Measurements from ENCODE around the gene HSPG2.
"Not testable (repeated sequence)": the region's sequence is repeated elsewhere in the genome, so short reads cannot be mapped to it uniquely, and the experiment has no call there.

Gene HSPG2

GRCh38 chr1:21910558-21911204, 26.4 kb downstream of the HSPG2 start:
- Histone ChIP-seq H3K79me2 (ENCODE audit: insufficient read depth, low read depth) (no peaks in the 10 kb centered on the region), H3K9ac (no peak overlapping the region), H3K27ac (no peak overlapping the region), H3K27me3 (ENCODE audit: insufficient read depth, low read depth) (0 out of 2 replicates have a peak, but pooled peaks cover 3% of the 10 kb centered on the region), H3K4me1 (ENCODE audit: low read depth, poor library complexity, severe bottlenecking) (no peaks in the 10 kb centered on the region), H3K4me2 (no peak overlapping the region), H4K20me1 (ENCODE audit: insufficient read depth) (no peaks in the 10 kb centered on the region), H3K36me3 (ENCODE audit: insufficient read depth) (no peaks in the 10 kb centered on the region), H3K4me3 (IDR thresholded peaks at IDR 0.05; ENCODE audit: insufficient read depth, low read depth, low read length) (no peak overlapping the region), H2AFZ (ENCODE audit: low read depth) (no peak overlapping the region)
- TF ChIP-seq CTCF (conservative IDR thresholded peaks at IDR 0.05; ENCODE audit: low read depth, low read length) = no peak

- no peak overlapping the region for H2AFZ ChIP-seq (ENCODE audit: low read depth)
- no peaks in the 10 kb centered on the region for H3K36me3 ChIP-seq (ENCODE audit: insufficient read depth)
- H3K4me3 ChIP-seq (IDR thresholded peaks at IDR 0.05; ENCODE audit: insufficient read depth, low read depth, low read length) = no peak overlapping the region
- no peak overlapping the region for H3K27ac ChIP-seq
- no peak overlapping the region for H3K4me2 ChIP-seq
- 0 out of 2 replicates have a peak, but pooled peaks cover 3% of the 10 kb centered on the region for H3K27me3 ChIP-seq (ENCODE audit: insufficient read depth, low read depth)
- H3K4me1 ChIP-seq (ENCODE audit: low read depth, poor library complexity, severe bottlenecking) = no peaks in the 10 kb centered on the region
- no peak for TF ChIP-seq CTCF (conservative IDR thresholded peaks at IDR 0.05; ENCODE audit: low read depth, low read length)
- no peak overlapping the region for H3K9ac ChIP-seq
- H4K20me1 ChIP-seq (ENCODE audit: insufficient read depth) = no peaks in the 10 kb centered on the region
- H3K79me2 ChIP-seq (ENCODE audit: insufficient read depth, low read depth) = no peaks in the 10 kb centered on the region
These were observed 27.2 kb downstream of the HSPG2 start for GRCh38 chr1:21909787-21910503.

GRCh38 chr1:21909286-21909759, 27.8 kb downstream of the HSPG2 start:
- TF ChIP-seq CTCF (conservative IDR thresholded peaks at IDR 0.05; ENCODE audit: low read depth, low read length) = no peak
- Histone ChIP-seq H3K27me3 (ENCODE audit: insufficient read depth, low read depth) (0 out of 2 replicates have a peak, but pooled peaks cover 3% of the 10 kb centered on the region), H3K9ac (no peak overlapping the region), H3K4me2 (no peak overlapping the region), H3K4me1 (ENCODE audit: low read depth, poor library complexity, severe bottlenecking) (no peaks in the 10 kb centered on the region), H4K20me1 (ENCODE audit: insufficient read depth) (no peaks in the 10 kb centered on the region), H3K79me2 (ENCODE audit: insufficient read depth, low read depth) (no peaks in the 10 kb centered on the region), H3K4me3 (IDR thresholded peaks at IDR 0.05; ENCODE audit: insufficient read depth, low read depth, low read length) (no peak overlapping the region), H3K36me3 (ENCODE audit: insufficient read depth) (no peaks in the 10 kb centered on the region), H2AFZ (ENCODE audit: low read depth) (no peak overlapping the region), H3K27ac (no peak overlapping the region)

- not testable (repeated sequence) for H3K36me3 ChIP-seq (ENCODE audit: insufficient read depth); H4K20me1 ChIP-seq (ENCODE audit: insufficient read depth); H3K27ac ChIP-seq; H3K4me2 ChIP-seq; H3K79me2 ChIP-seq (ENCODE audit: insufficient read depth, low read depth); H3K4me1 ChIP-seq (ENCODE audit: low read depth, poor library complexity, severe bottlenecking); H2AFZ ChIP-seq (ENCODE audit: low read depth); H3K9ac ChIP-seq; H3K27me3 ChIP-seq (ENCODE audit: insufficient read depth, low read depth); H3K4me3 ChIP-seq (IDR thresholded peaks at IDR 0.05; ENCODE audit: insufficient read depth, low read depth, low read length)
These were observed 29.2 kb downstream of the HSPG2 start for GRCh38 chr1:21907737-21908534.

Measured in KMS-11 (cell line).